ENCODE measurements around the gene SPATA6.
"Not testable (repeated sequence)": the region's sequence is repeated elsewhere in the genome, so short reads cannot be mapped to it uniquely, and the experiment has no call there.

SPATA6 gene

GRCh38 chr1:48480504-48480903 lies 8.5 kb upstream of the SPATA6 start:
- no peak for TF ChIP-seq CTCF (IDR thresholded peaks at IDR 0.05; ENCODE audit: low read depth, low read length)
- H3K4me3 ChIP-seq (ENCODE audit: low read depth, low read length): no peak overlapping the region
- in situ Hi-C loops (cut with HindIII; ENCODE audit: low sequenced_read_pairs): no loop called here
- no peak for DNase-seq (ENCODE audit: low read depth, low spot score)

- H3K4me3 ChIP-seq (ENCODE audit: low read depth, low read length); DNase-seq (ENCODE audit: low read depth, low spot score); in situ Hi-C loops (cut with HindIII; ENCODE audit: low sequenced_read_pairs): not testable (repeated sequence)
Observed at GRCh38 chr1:48480023-48480422, 8.0 kb upstream of the SPATA6 start.

GRCh38 chr1:48472638-48473037 lies 634 bp upstream of the SPATA6 start:
- DNase-seq (ENCODE audit: low read depth, low spot score): no peak
- H3K4me3 ChIP-seq (ENCODE audit: low read depth, low read length): peak overlapping the region; percentile 75
- in situ Hi-C loops (cut with HindIII; ENCODE audit: low sequenced_read_pairs): no loop called here
- TF ChIP-seq CTCF (IDR thresholded peaks at IDR 0.05; ENCODE audit: low read depth, low read length): no peak

GRCh38 chr1:48470950-48471690 lies 884 bp downstream of the SPATA6 start:
- in situ Hi-C loops (cut with HindIII; ENCODE audit: low sequenced_read_pairs): no loop called here
- DNase-seq (ENCODE audit: low read depth, low spot score): peak; percentile 22
- H3K4me3 ChIP-seq (ENCODE audit: low read depth, low read length): peak overlapping the region; percentile 75
- TF ChIP-seq CTCF (IDR thresholded peaks at IDR 0.05; ENCODE audit: low read depth, low read length): no peak

- in situ Hi-C loops (cut with HindIII; ENCODE audit: low sequenced_read_pairs): no loop called here
- TF ChIP-seq CTCF (IDR thresholded peaks at IDR 0.05; ENCODE audit: low read depth, low read length): no peak
- DNase-seq (ENCODE audit: low read depth, low spot score): peak; percentile 41
- peak overlapping the region; percentile 33 for H3K4me3 ChIP-seq (ENCODE audit: low read depth, low read length)
Observed at GRCh38 chr1:48470481-48470855, 1.5 kb downstream of the SPATA6 start.

GRCh38 chr1:48469616-48470480 lies 2.2 kb downstream of the SPATA6 start:
- peak; percentile 82 for DNase-seq (ENCODE audit: low read depth, low spot score)
- in situ Hi-C loops (cut with HindIII; ENCODE audit: low sequenced_read_pairs): no loop called here
- TF ChIP-seq CTCF (IDR thresholded peaks at IDR 0.05; ENCODE audit: low read depth, low read length): no peak
- H3K4me3 ChIP-seq (ENCODE audit: low read depth, low read length): peak overlapping the region; percentile 33

GRCh38 chr1:48466594-48466993 lies 5.4 kb downstream of the SPATA6 start:
- in situ Hi-C loops (cut with HindIII; ENCODE audit: low sequenced_read_pairs): no loop called here
- no peak for TF ChIP-seq CTCF (IDR thresholded peaks at IDR 0.05; ENCODE audit: low read depth, low read length)
- no peak for DNase-seq (ENCODE audit: low read depth, low spot score)
- no peak overlapping the region for H3K4me3 ChIP-seq (ENCODE audit: low read depth, low read length)
